Natural killer cell (primary cell): ENCODE data around the gene LMAN1L. TPM values are rescaled to one million over a fixed set of nuclear protein-coding genes. Genes with fewer than 3 reads are reported as not detected.

Experiments used
- ATAC-seq, 3 donors: fragments of 150-1000 bp in 2 of 3; fragments of 200-7000 bp in 1 of 3; cut with Tn5 transposase; 1 replicate in 1 of 3; 2 replicates in 2 of 3; pipeline ENCODE4 v1.10.0; 2021; ENCODE audit warnings: mild to moderate bottlenecking in 2 of 3, moderate library complexity in 2 of 3
- DNase-seq, 2 donors: peaks; one replicate each; pipeline versions ENCODE4 v3.0.0 to v3.0.0-alpha.2; 2013 to 2021; ENCODE audit warnings: mixed read lengths in 1 of 2
- H3K27ac ChIP-seq: one replicate; pipeline ENCODE4 v1.5.1; 2013; ENCODE audit warnings: mild to moderate bottlenecking, low read length
- H3K27me3 ChIP-seq: one replicate; pipeline ENCODE4 v1.6.1; 2013; ENCODE audit warnings: low read length; ENCODE audit not compliant: control insufficient read depth, insufficient read depth
- H3K36me3 ChIP-seq: one replicate; pipeline ENCODE4 v1.6.1; 2013; ENCODE audit warnings: low read length; ENCODE audit not compliant: control insufficient read depth, insufficient read depth
- H3K4me1 ChIP-seq: one replicate; pipeline ENCODE4 v1.6.1; 2013; ENCODE audit warnings: low read length; ENCODE audit not compliant: control insufficient read depth, insufficient read depth
- H3K4me3 ChIP-seq: one replicate; pipeline ENCODE4 v1.5.1; 2013; ENCODE audit warnings: low read length
- H3K9me3 ChIP-seq: one replicate; pipeline ENCODE4 v1.6.1; 2013; ENCODE audit warnings: low read length; ENCODE audit not compliant: control insufficient read depth, insufficient read depth
- H3K27ac Mint-ChIP-seq, 2 donors: one replicate each; pipeline ENCODE4 v1.8.0; 2022; ENCODE audit warnings: mild to moderate bottlenecking in 2 of 2, mixed read lengths in 2 of 2, moderate library complexity in 1 of 2
- H3K27me3 Mint-ChIP-seq, 2 donors: one replicate each; pipeline ENCODE4 v1.8.0; 2022; ENCODE audit warnings: low read depth in 2 of 2, mixed read lengths in 2 of 2
- H3K36me3 Mint-ChIP-seq: one replicate; pipeline ENCODE4 v1.8.0; 2022; ENCODE audit warnings: mixed read lengths
- H3K4me1 Mint-ChIP-seq, 2 donors: one replicate each; pipeline ENCODE4 v1.8.0; 2022; ENCODE audit warnings: mixed read lengths in 2 of 2
- H3K4me3 Mint-ChIP-seq: one replicate; pipeline ENCODE4 v1.8.0; 2022; ENCODE audit warnings: mild to moderate bottlenecking, moderate library complexity, mixed read lengths
- H3K9me3 Mint-ChIP-seq, 2 donors: one replicate each; pipeline ENCODE4 v1.8.0; 2022; ENCODE audit warnings: mixed read lengths in 2 of 2
- WGBS: methylation state at CpG from one replicate; pipeline ENCODE4 v1.1.7; 2013; ENCODE audit warnings: missing lambda C conversion rate; ENCODE audit not compliant: insufficient coverage; 5-methylcytosine and 5-hydroxymethylcytosine counted together
- intact Hi-C: fragments of 100-400 bp; cut with micrococcal nuclease; formaldehyde crosslinking; loops from one replicate; pipeline ENCODE4 v1.14.2; 2022
- total RNA-seq, 4 donors: library from RNA; stranded (reverse); fragments of 120-200 nt in 1 of 4; gene quantifications; one replicate each; pipeline versions ENCODE4 v1.2.3 to v1.2.4, GENCODE V29; 2013 to 2022
- TF ChIP-seq, protein P1 (sequence below): fragments of 200-600 bp; IDR thresholded peaks from one replicate; pipeline ENCODE4 v1.8.0; 2022; ENCODE audit warnings: antibody characterized with exemption

Gene LMAN1L
- total RNA-seq, 3 donors from 2014 or later (not counting 1 experiment from before 2014, with no cell fraction given), result 0.72 to 1.1 (median 0.94) TPM

DNA sequence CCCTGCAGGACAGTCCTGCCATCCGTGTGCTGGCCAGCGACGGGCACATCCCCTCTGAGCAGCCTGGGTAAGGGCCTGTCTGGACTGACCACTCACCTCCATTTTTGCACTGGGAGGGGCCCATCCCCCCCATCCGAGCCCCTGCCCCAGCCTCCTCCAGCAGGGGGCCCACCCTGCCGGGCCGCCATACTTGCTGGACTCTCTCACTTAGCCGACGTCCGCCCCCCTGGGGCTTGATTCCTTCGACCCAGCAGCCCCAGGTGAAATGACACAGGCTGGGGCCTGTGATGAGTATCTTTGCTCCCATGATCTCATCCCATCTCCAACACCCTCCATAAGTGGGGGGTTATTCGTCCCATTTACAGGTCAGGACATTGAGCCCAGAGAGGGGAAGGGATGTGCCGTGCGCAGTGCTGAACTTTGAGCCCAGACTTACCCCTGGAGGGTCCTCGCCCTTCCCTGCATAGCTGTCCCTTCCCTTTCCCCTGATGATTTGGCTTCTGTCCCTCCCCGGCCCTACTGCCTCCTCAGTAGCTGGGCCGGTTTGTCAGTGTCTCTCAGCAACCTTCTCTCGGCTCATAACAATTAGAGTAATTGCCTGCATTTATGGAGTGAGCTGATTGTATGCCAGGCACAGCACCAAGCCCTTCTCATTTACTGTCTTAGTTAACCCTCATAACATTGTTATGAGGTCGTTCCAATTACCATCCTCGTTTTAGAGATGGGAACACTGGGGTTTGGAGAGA, 4.2 kb downstream of the LMAN1L start:
- no peak overlapping the region for H3K4me3 Mint-ChIP-seq
- intact Hi-C loops, result no loop called here
- ATAC-seq (no peak), DNase-seq (no peak)
- H3K27ac ChIP-seq, result no peak overlapping the region
- no peaks in the 10 kb centered on the region for H3K9me3 Mint-ChIP-seq
- WGBS, result 78% methylated on average over 18 of the region's 19 CpGs
- TF ChIP-seq, protein P1, sequence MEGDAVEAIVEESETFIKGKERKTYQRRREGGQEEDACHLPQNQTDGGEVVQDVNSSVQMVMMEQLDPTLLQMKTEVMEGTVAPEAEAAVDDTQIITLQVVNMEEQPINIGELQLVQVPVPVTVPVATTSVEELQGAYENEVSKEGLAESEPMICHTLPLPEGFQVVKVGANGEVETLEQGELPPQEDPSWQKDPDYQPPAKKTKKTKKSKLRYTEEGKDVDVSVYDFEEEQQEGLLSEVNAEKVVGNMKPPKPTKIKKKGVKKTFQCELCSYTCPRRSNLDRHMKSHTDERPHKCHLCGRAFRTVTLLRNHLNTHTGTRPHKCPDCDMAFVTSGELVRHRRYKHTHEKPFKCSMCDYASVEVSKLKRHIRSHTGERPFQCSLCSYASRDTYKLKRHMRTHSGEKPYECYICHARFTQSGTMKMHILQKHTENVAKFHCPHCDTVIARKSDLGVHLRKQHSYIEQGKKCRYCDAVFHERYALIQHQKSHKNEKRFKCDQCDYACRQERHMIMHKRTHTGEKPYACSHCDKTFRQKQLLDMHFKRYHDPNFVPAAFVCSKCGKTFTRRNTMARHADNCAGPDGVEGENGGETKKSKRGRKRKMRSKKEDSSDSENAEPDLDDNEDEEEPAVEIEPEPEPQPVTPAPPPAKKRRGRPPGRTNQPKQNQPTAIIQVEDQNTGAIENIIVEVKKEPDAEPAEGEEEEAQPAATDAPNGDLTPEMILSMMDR, result no peak
- H3K36me3 Mint-ChIP-seq, result no peaks in the 10 kb centered on the region
- H3K27me3 Mint-ChIP-seq, result peaks cover 0 to 8% of the 10 kb centered on the region in 2 donors
- H3K27me3 ChIP-seq, result no peaks in the 10 kb centered on the region
- no peak overlapping the region for H3K4me3 ChIP-seq
- H3K27ac Mint-ChIP-seq, result no peak overlapping the region
- peaks cover 13% of the 10 kb centered on the region for H3K4me1 ChIP-seq
- H3K4me1 Mint-ChIP-seq, result peaks cover 7 to 22% of the 10 kb centered on the region in 2 donors
- no peaks in the 10 kb centered on the region for H3K36me3 ChIP-seq
- H3K9me3 ChIP-seq, result no peaks in the 10 kb centered on the region

DNA sequence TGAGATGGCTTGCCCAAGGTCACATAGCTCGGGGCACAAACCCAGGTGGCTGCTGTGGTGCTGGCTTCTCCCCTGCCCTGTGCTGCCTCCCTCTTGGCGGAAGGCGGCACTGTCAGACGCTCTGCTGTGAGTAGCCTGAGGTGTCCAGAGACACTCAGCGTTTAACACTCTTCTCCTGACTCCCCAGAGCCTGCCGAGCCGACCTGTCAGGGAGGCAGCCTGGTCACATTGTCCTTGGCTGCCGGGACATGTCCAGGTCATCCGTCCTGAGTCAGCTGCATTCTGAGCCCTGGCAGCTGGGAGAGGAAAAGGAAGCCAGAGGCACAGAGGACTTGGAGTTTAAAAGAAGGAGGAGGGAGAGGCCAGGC, 4.7 kb downstream of the LMAN1L start:
- Histone ChIP-seq H3K27ac (no peak overlapping the region), H3K9me3 (no peaks in the 10 kb centered on the region), H3K4me1 (peaks cover 15% of the 10 kb centered on the region), H3K27me3 (no peaks in the 10 kb centered on the region), H3K36me3 (no peaks in the 10 kb centered on the region), H3K4me3 (no peak overlapping the region)
- peaks cover 7 to 22% of the 10 kb centered on the region in 2 donors for H3K4me1 Mint-ChIP-seq
- TF ChIP-seq, protein P1, result no peak
- WGBS, result 64% methylated on average over 9 of the region's 9 CpGs
- peaks cover 0 to 8% of the 10 kb centered on the region in 2 donors for H3K27me3 Mint-ChIP-seq
- ATAC-seq, result no peak
- no peaks in the 10 kb centered on the region for H3K36me3 Mint-ChIP-seq
- H3K9me3 Mint-ChIP-seq, result no peaks in the 10 kb centered on the region
- H3K4me3 Mint-ChIP-seq, result no peak overlapping the region
- no peak for DNase-seq
- no peak overlapping the region for H3K27ac Mint-ChIP-seq
- intact Hi-C loops, result no loop called here

DNA sequence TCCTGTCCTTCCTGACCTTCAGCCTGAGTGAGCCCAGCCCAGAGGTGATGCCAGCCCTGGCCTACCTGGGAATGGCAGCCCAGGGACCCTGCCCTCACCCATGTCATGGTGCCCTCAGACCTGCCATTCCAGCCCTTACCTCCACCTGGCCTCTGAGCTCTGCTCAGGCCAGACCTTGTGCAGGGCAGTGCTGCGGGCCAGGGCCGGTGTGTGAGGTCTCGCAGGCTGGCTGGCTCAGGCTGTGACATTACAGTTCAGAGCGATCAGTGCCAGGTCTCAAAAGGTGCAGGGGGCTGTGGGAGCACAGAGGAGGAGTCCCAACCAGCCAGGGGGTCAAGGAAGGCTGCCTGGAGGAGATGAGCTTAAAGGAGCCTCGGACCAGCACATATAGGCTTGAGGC, 7.4 kb downstream of the LMAN1L start:
- Histone ChIP-seq H3K36me3 (no peaks in the 10 kb centered on the region), H3K27me3 (no peaks in the 10 kb centered on the region), H3K4me1 (peaks cover 15% of the 10 kb centered on the region), H3K9me3 (no peaks in the 10 kb centered on the region), H3K27ac (no peak overlapping the region), H3K4me3 (no peak overlapping the region)
- TF ChIP-seq, protein P1, result no peak
- intact Hi-C loops, result no loop called here
- no peak for ATAC-seq
- Mint-ChIP-seq H3K27me3 (peaks cover 0 to 9% of the 10 kb centered on the region in 2 donors), H3K27ac (no peak overlapping the region), H3K4me3 (no peak overlapping the region), H3K4me1 (peaks cover 7 to 22% of the 10 kb centered on the region in 2 donors), H3K9me3 (no peaks in the 10 kb centered on the region), H3K36me3 (no peaks in the 10 kb centered on the region)
- WGBS, result 90% methylated on average over 5 of the region's 5 CpGs
- no peak for DNase-seq
